ENCODE data around the gene STK11. TPM values are rescaled to one million over a fixed set of nuclear protein-coding genes. Genes with fewer than 3 reads are reported as not detected.

STK11 gene
- total RNA-seq, 1 experiment from 2014 or later: 56.7 TPM

DNA sequence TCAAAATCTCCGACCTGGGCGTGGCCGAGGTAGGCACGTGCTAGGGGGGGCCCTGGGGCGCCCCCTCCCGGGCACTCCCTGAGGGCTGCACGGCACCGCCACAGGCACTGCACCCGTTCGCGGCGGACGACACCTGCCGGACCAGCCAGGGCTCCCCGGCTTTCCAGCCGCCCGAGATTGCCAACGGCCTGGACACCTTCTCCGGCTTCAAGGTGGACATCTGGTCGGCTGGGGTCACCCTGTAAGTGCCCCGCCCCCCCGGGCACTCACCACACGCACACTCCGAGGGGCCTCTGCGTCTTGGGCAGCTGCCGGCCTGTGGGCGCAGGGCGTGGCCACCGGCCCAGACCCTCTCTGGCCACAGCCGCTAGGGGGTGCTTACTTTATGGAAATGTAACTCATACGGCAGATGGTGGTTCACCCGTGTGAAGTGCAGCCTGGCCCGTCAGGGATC is 14.9 kb downstream of the STK11 start:
- BruUV-seq (replicated peaks): no TSS peak
- DNase-seq: no peak
- TF ChIP-seq, protein P1, sequence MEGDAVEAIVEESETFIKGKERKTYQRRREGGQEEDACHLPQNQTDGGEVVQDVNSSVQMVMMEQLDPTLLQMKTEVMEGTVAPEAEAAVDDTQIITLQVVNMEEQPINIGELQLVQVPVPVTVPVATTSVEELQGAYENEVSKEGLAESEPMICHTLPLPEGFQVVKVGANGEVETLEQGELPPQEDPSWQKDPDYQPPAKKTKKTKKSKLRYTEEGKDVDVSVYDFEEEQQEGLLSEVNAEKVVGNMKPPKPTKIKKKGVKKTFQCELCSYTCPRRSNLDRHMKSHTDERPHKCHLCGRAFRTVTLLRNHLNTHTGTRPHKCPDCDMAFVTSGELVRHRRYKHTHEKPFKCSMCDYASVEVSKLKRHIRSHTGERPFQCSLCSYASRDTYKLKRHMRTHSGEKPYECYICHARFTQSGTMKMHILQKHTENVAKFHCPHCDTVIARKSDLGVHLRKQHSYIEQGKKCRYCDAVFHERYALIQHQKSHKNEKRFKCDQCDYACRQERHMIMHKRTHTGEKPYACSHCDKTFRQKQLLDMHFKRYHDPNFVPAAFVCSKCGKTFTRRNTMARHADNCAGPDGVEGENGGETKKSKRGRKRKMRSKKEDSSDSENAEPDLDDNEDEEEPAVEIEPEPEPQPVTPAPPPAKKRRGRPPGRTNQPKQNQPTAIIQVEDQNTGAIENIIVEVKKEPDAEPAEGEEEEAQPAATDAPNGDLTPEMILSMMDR (IDR thresholded peaks at IDR 0.05; ENCODE audit: insufficient read depth in 1 of 2, low read depth in 1 of 2, low read length in 1 of 2, severe bottlenecking in 1 of 2, unreplicated experiment in 1 of 2): no peak
- ChIA-PET POLR2A (no interaction called here), CTCF (no interaction called here)
- Histone ChIP-seq H3K4me3 (ENCODE audit: low read depth, low read length) (no peak overlapping the region), H3K27me3 (replicated peaks; ENCODE audit: control insufficient read depth, insufficient read depth, low read length) (no peaks in the 10 kb centered on the region), H3K36me3 (ENCODE audit: control insufficient read depth, insufficient read depth, low read length) (peaks cover 2% of the 10 kb centered on the region), H3K4me1 (no peaks in the 10 kb centered on the region), H3K9me3 (no peaks in the 10 kb centered on the region)
- H3K27me3 Mint-ChIP-seq (ENCODE audit: insufficient read depth, unreplicated experiment): no peaks in the 10 kb centered on the region
- H3K9me3 Mint-ChIP-seq (ENCODE audit: unreplicated experiment): no peaks in the 10 kb centered on the region
- H3K4me1 Mint-ChIP-seq (ENCODE audit: low read depth, unreplicated experiment): no peaks in the 10 kb centered on the region
- no peak overlapping the region for H3K4me3 Mint-ChIP-seq (ENCODE audit: unreplicated experiment)
- H3K27ac Mint-ChIP-seq (ENCODE audit: unreplicated experiment): no peak overlapping the region
- H3K36me3 Mint-ChIP-seq (ENCODE audit: insufficient read depth, unreplicated experiment): peaks cover 17% of the 10 kb centered on the region
- intact Hi-C loops (cut with micrococcal nuclease; ENCODE audit: unreplicated experiment): no loop called here

GRCh38 chr19:1220976-1221903 is 15.7 kb downstream of the STK11 start:
- CTCF ChIA-PET: no interaction called here
- BruUV-seq (replicated peaks): no TSS peak
- H3K4me1 Mint-ChIP-seq (ENCODE audit: low read depth, unreplicated experiment): no peaks in the 10 kb centered on the region
- H3K4me1 ChIP-seq: no peaks in the 10 kb centered on the region
- H3K4me3 Mint-ChIP-seq (ENCODE audit: unreplicated experiment): no peak overlapping the region
- intact Hi-C loops (cut with micrococcal nuclease; ENCODE audit: unreplicated experiment): no loop called here
- POLR2A ChIA-PET: no interaction called here
- H3K4me3 ChIP-seq (ENCODE audit: low read depth, low read length): no peak overlapping the region
- no peaks in the 10 kb centered on the region for H3K9me3 ChIP-seq
- peaks cover 2% of the 10 kb centered on the region for H3K36me3 ChIP-seq (ENCODE audit: control insufficient read depth, insufficient read depth, low read length)
- no peaks in the 10 kb centered on the region for H3K27me3 ChIP-seq (replicated peaks; ENCODE audit: control insufficient read depth, insufficient read depth, low read length)
- DNase-seq: peak in 1 of 2 experiments; percentile 67
- TF ChIP-seq, protein P1 (IDR thresholded peaks at IDR 0.05; ENCODE audit: insufficient read depth in 1 of 2, low read depth in 1 of 2, low read length in 1 of 2, severe bottlenecking in 1 of 2, unreplicated experiment in 1 of 2): peak; percentile 51 to 62
- H3K27ac Mint-ChIP-seq (ENCODE audit: unreplicated experiment): no peak overlapping the region
- no peaks in the 10 kb centered on the region for H3K9me3 Mint-ChIP-seq (ENCODE audit: unreplicated experiment)
- H3K36me3 Mint-ChIP-seq (ENCODE audit: insufficient read depth, unreplicated experiment): peaks cover 17% of the 10 kb centered on the region
- no peaks in the 10 kb centered on the region for H3K27me3 Mint-ChIP-seq (ENCODE audit: insufficient read depth, unreplicated experiment)

DNA sequence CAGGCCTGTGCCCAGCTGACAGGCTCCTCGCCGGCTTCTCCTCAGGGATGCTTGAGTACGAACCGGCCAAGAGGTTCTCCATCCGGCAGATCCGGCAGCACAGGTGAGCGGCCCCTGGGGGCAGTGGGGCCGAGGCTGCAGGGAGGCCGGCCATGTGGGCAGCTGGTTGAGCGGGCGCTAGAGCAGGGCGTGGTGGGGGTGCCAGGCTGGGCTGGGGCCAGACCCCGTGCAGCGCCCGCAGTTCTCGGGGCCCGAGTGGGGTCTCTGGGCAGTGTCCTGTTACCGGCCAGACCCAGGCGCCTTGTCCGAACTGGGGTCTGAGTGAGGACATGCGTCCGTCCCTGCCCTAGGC is 16.3 kb downstream of the STK11 start:
- Mint-ChIP-seq H3K9me3 (ENCODE audit: unreplicated experiment) (no peaks in the 10 kb centered on the region), H3K36me3 (ENCODE audit: insufficient read depth, unreplicated experiment) (peaks cover 20% of the 10 kb centered on the region), H3K27ac (ENCODE audit: unreplicated experiment) (no peak overlapping the region), H3K4me1 (ENCODE audit: low read depth, unreplicated experiment) (no peaks in the 10 kb centered on the region), H3K4me3 (ENCODE audit: unreplicated experiment) (no peak overlapping the region), H3K27me3 (ENCODE audit: insufficient read depth, unreplicated experiment) (no peaks in the 10 kb centered on the region)
- no peak for DNase-seq
- POLR2A ChIA-PET: no interaction called here
- Histone ChIP-seq H3K9me3 (no peaks in the 10 kb centered on the region), H3K4me1 (no peaks in the 10 kb centered on the region), H3K4me3 (ENCODE audit: low read depth, low read length) (no peak overlapping the region), H3K36me3 (ENCODE audit: control insufficient read depth, insufficient read depth, low read length) (peaks cover 2% of the 10 kb centered on the region), H3K27me3 (replicated peaks; ENCODE audit: control insufficient read depth, insufficient read depth, low read length) (no peaks in the 10 kb centered on the region)
- CTCF ChIA-PET: no interaction called here
- BruUV-seq (replicated peaks): no TSS peak
- intact Hi-C loops (cut with micrococcal nuclease; ENCODE audit: unreplicated experiment): no loop called here
- TF ChIP-seq, protein P1 (IDR thresholded peaks at IDR 0.05; ENCODE audit: insufficient read depth in 1 of 2, low read depth in 1 of 2, low read length in 1 of 2, severe bottlenecking in 1 of 2, unreplicated experiment in 1 of 2): no peak
